Measurements from ENCODE around the gene PUS1.

PUS1 gene

GRCh38 chr12:131933387-131933786 lies 4.3 kb downstream of the PUS1 start:
- H3K4me3 ChIP-seq (ENCODE audit: low read depth, low read length) = no peak overlapping the region
- no peak for TF ChIP-seq CTCF (IDR thresholded peaks at IDR 0.05; ENCODE audit: low read depth, low read length)

- TF ChIP-seq CTCF (IDR thresholded peaks at IDR 0.05; ENCODE audit: low read depth, low read length) = no peak
- no peak overlapping the region for H3K4me3 ChIP-seq (ENCODE audit: low read depth, low read length)
These were observed 5.5 kb downstream of the PUS1 start for GRCh38 chr12:131934535-131934934.

GRCh38 chr12:131938082-131938481 lies 9.0 kb downstream of the PUS1 start:
- TF ChIP-seq CTCF (IDR thresholded peaks at IDR 0.05; ENCODE audit: low read depth, low read length) = no peak
- no peak overlapping the region for H3K4me3 ChIP-seq (ENCODE audit: low read depth, low read length)

- no peak for TF ChIP-seq CTCF (IDR thresholded peaks at IDR 0.05; ENCODE audit: low read depth, low read length)
- no peak overlapping the region for H3K4me3 ChIP-seq (ENCODE audit: low read depth, low read length)
These were observed 9.9 kb downstream of the PUS1 start for GRCh38 chr12:131939007-131939406.

- TF ChIP-seq CTCF (IDR thresholded peaks at IDR 0.05; ENCODE audit: low read depth, low read length) = no peak
- no peak overlapping the region for H3K4me3 ChIP-seq (ENCODE audit: low read depth, low read length)
These were observed 11.1 kb downstream of the PUS1 start for GRCh38 chr12:131940141-131940547.

GRCh38 chr12:131941116-131941986 lies 12.3 kb downstream of the PUS1 start:
- no peak overlapping the region for H3K4me3 ChIP-seq (ENCODE audit: low read depth, low read length)
- no peak for TF ChIP-seq CTCF (IDR thresholded peaks at IDR 0.05; ENCODE audit: low read depth, low read length)

- no peak for TF ChIP-seq CTCF (IDR thresholded peaks at IDR 0.05; ENCODE audit: low read depth, low read length)
- no peak overlapping the region for H3K4me3 ChIP-seq (ENCODE audit: low read depth, low read length)
These were observed 12.9 kb downstream of the PUS1 start for GRCh38 chr12:131941987-131942341.
